A549 (cell line): ENCODE data around the gene RPP30.

Source experiments
- BCL3 ChIP-seq: fragments of >200 bp; sonication (Bioruptor Twin); formaldehyde crosslinking; IDR thresholded peaks from 3 replicates; pipeline ENCODE4 v1.6.1; 2016
- CHD2 ChIP-seq: fragments of 150-350 bp; IDR thresholded peaks from 2 replicates; pipeline ENCODE4 v1.6.1; 2014; ENCODE audit warnings: low read length; ENCODE audit not compliant: partially characterized antibody
- CTCF ChIP-seq: fragments of >200 bp; sonication (Bioruptor Twin); formaldehyde crosslinking; IDR thresholded peaks from 3 replicates; pipeline ENCODE4 v1.5.1; 2016
- EP300 ChIP-seq, 2 experiments: fragments of >200 bp; sonication (Bioruptor Twin); formaldehyde crosslinking; IDR thresholded peaks; 2 replicates in 1 of 2; 3 replicates in 1 of 2; pipeline ENCODE4 v1.6.1; 2016 to 2017
- ESRRA ChIP-seq: fragments of 150-350 bp; IDR thresholded peaks from 2 replicates; pipeline ENCODE4 v1.6.1; 2014; ENCODE audit warnings: mild to moderate bottlenecking, low read length, borderline replicate concordance
- MYC ChIP-seq: IDR thresholded peaks from 2 replicates; pipeline ENCODE4 v1.6.1; 2012; ENCODE audit warnings: mild to moderate bottlenecking, inconsistent platforms, low read length, improper control_type of control experiment, borderline replicate concordance
- NPAS2 ChIP-seq: fragments of 250-450 bp; sonication (Bioruptor Pico); IDR thresholded peaks from 2 replicates; pipeline ENCODE4 v1.8.0; 2022; ENCODE audit warnings: mild to moderate bottlenecking, moderate library complexity, borderline replicate concordance
- PHF8 ChIP-seq: fragments of 200-600 bp; sonication (generic); IDR thresholded peaks from 2 replicates; pipeline ENCODE4 v1.6.1; 2016; ENCODE audit warnings: low read depth, mild to moderate bottlenecking, antibody characterized with exemption, moderate library complexity, borderline replicate concordance
- POLR2A ChIP-seq: IDR thresholded peaks from 2 replicates; pipeline ENCODE4 v1.6.1; 2012; ENCODE audit warnings: mild to moderate bottlenecking, low read length
- RAD21 ChIP-seq, 2 experiments: fragments of >200 bp in 1 of 2; sonication (Bioruptor Twin) in 1 of 2; formaldehyde crosslinking in 1 of 2; IDR thresholded peaks in 1 of 2; conservative IDR thresholded peaks in 1 of 2; 2 replicates in 1 of 2; 3 replicates in 1 of 2; pipeline ENCODE4 v1.6.1; 2012 to 2018; ENCODE audit warnings: inconsistent platforms in 1 of 2
- REST ChIP-seq: fragments of 200-600 bp; sonication (generic); IDR thresholded peaks from 2 replicates; pipeline ENCODE4 v1.6.1; 2016; ENCODE audit warnings: antibody characterized with exemption, mild to moderate bottlenecking, moderate library complexity
- RFX5 ChIP-seq: fragments of 450-650 bp; IDR thresholded peaks from 2 replicates; pipeline ENCODE4 v1.7.1; 2014; ENCODE audit warnings: antibody characterized with exemption, mild to moderate bottlenecking, moderate library complexity
- USF2 ChIP-seq: fragments of 450-650 bp; IDR thresholded peaks from 2 replicates; pipeline ENCODE4 v1.6.1; 2014; ENCODE audit warnings: antibody characterized with exemption

- TF ChIP-seq CTCF (no peak), ESRRA (no peak), POLR2A (no peak), PHF8 (no peak), USF2 (no peak), EP300 (IDR thresholded peaks at IDR 0.05) (no peak), MYC (no peak), NPAS2 (CRISPR knock-in tag) (no peak), CHD2 (no peak), RFX5 (no peak), REST (no peak), BCL3 (no peak), RAD21 (conservative IDR thresholded peaks at IDR 0.05 in 1 of 2, IDR thresholded peaks at IDR 0.05 in 1 of 2) (no peak)
Measured at GRCh38 chr10:90925079-90926029, 53.6 kb downstream of the RPP30 start.
